ENCODE data around the gene TEX22.

DNA sequence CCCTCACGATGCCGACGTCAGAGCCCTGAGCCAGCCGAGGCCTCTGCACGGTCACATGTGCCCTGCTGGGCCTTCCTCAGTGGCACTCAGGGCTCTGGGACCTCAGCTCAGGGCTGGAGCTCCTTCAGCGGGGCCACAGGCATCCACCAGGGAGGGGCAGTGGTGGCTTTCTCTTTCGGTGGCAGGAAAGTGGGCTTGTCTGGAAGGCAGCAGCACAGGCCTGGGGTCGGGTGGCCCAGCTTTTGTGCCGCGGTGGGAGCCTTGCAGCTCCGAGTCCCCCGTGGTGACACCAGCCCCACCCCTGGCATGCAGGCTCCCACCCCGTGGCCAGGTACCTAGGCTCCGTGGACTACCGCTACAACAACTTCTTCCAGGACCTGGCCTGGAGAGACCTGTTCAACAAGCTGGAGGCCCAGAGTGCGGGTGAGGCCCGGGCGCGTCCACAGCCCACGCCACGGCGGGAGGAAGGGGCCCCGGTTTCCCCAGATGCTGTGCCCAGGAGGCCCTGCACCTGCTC, 14.2 kb upstream of the TEX22 start:
- TF ChIP-seq, protein P1, sequence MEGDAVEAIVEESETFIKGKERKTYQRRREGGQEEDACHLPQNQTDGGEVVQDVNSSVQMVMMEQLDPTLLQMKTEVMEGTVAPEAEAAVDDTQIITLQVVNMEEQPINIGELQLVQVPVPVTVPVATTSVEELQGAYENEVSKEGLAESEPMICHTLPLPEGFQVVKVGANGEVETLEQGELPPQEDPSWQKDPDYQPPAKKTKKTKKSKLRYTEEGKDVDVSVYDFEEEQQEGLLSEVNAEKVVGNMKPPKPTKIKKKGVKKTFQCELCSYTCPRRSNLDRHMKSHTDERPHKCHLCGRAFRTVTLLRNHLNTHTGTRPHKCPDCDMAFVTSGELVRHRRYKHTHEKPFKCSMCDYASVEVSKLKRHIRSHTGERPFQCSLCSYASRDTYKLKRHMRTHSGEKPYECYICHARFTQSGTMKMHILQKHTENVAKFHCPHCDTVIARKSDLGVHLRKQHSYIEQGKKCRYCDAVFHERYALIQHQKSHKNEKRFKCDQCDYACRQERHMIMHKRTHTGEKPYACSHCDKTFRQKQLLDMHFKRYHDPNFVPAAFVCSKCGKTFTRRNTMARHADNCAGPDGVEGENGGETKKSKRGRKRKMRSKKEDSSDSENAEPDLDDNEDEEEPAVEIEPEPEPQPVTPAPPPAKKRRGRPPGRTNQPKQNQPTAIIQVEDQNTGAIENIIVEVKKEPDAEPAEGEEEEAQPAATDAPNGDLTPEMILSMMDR (IDR thresholded peaks at IDR 0.05): no peak
- TF ChIP-seq ETV6 (CRISPR knock-in tag; IDR thresholded peaks at IDR 0.05): no peak
- no peak for TF ChIP-seq NR3C1 (CRISPR knock-in tag; conservative IDR thresholded peaks at IDR 0.05; ENCODE audit: low read depth)
- TF ChIP-seq, protein P2, sequence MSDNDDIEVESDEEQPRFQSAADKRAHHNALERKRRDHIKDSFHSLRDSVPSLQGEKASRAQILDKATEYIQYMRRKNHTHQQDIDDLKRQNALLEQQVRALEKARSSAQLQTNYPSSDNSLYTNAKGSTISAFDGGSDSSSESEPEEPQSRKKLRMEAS (CRISPR knock-in tag; IDR thresholded peaks at IDR 0.05): no peak
- TF ChIP-seq, protein P3, sequence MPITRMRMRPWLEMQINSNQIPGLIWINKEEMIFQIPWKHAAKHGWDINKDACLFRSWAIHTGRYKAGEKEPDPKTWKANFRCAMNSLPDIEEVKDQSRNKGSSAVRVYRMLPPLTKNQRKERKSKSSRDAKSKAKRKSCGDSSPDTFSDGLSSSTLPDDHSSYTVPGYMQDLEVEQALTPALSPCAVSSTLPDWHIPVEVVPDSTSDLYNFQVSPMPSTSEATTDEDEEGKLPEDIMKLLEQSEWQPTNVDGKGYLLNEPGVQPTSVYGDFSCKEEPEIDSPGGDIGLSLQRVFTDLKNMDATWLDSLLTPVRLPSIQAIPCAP (CRISPR knock-in tag; IDR thresholded peaks at IDR 0.05): no peak
- no peak for TF ChIP-seq SP1 (CRISPR knock-in tag; conservative IDR thresholded peaks at IDR 0.05)

All from WTC11 (cell line).